GM18498 (cell line): ENCODE data around the gene VTI1A.
"Not testable (repeated sequence)": the region's sequence is repeated elsewhere in the genome, so short reads cannot be mapped to it uniquely, and the experiment has no call there.

ENCODE experiments used
- ATAC-seq: cut with Tn5 transposase; IDR thresholded peaks from one replicate; pipeline ENCODE4 v1.9.1; 2021; ENCODE audit warnings: mild to moderate bottlenecking, moderate library complexity; ENCODE audit not compliant: unreplicated experiment

VTI1A gene

DNA sequence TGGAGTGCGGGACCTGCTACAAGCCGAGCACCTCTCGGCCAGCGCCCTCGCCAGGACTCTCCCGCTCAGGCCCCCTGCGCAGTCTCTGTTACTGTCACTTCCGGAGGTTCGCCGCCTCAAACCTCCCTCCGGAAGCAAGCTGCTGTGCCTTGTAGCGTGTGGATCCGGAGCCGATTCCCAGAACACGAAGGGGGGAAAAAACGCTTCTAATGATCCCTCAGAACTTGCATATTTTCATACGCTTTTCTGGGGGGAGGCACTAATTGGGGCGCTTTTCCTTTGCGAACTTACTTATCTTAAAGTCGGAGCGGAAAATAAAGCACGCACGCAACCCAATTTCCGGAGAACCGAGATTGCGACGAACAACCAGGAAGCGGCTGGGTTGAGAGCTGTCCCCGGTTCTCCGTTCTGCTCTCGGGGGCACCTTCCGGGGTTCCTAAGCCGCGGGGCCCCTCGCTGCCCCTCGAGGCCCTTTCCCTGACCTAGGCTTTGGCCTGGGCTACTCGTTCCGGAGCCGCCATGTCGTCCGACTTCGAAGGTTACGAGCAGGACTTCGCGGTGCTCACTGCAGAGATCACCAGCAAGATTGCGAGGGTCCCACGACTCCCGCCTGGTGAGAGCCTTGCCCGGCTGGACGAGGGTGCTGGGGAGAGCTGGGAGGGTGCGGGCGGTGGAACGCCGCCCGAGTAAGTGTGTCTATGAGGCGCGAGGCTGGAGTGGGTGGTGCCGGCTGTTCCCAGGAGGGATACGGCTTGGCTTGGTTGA lies at the start of gene VTI1A, which contains the start of gene ZDHHC6:
Gene VTI1A (plus strand): TSS at position 361 of the 765 bp plus-strand sequence. CDS start 159 bp downstream, at position 520.
Gene ZDHHC6 (minus strand): TSS at position 60 of the 765 bp plus-strand sequence. CDS start 1,478 bp downstream, outside the sequence.
- peak; percentile 96 for ATAC-seq

GRCh38 chr10:112397592-112397991 lies 49.4 kb upstream of the VTI1A start:
- ATAC-seq, result no peak

- no peak for ATAC-seq
Measured at GRCh38 chr10:112402917-112403316, 44.1 kb upstream of the VTI1A start.

DNA sequence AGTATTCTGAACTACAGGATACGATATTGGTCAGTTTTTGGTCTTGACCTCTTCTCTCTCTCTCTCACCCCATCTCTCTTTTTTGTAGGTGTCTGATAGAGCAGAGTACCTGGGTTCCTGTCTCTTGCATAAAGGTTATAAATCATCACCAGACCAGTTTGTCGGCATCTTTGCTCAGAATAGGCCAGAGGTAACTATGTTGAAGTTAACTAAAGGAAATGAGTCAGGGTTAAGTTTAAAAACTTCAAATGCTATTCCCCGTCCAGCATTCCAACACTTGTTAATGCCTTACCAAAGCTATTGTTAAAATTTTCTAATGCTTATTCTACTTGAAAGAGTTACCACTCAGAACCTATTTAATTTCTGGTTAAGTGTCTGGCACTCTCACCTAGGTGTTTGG lies 42.4 kb upstream of the VTI1A start:
- ATAC-seq, result no peak

DNA sequence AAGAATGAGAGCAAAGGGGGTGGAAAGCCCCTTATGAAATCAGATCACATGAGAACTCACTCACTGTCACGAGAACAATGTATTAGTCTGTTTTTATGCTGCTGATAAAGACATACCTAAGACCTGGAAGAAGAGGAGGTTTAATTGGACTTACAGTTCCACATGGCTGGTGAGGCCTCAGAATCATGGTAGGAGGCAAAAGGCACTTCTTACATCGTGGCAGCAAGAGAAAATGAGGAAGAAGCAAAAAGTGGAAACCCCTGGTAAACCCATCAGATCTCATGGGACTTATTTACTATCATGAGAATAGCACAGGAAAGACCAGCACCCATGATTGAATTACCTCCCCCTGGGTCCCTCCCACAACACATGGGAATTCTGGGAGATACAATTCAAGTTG lies 40.2 kb upstream of the VTI1A start:
- ATAC-seq, result not testable (repeated sequence)

DNA sequence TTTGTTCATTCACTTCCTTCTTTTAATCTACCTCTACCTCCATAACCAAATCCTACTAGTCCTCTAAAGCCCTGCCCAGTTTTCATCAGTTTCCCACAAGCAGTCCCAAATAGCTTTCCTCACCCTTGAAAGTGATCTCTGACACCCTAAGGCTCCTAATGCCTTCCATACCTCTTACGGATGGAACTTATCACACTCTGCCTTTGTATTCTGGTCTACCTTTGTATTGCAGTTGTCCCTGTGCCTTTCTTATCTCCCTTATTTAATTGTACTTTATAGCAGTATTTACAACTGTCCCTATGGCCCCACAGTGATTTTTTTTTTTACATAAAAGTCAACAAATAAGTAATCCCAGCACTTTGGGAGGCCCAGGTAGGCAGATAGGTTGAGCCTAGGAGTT lies 39.3 kb upstream of the VTI1A start:
- no peak for ATAC-seq

DNA sequence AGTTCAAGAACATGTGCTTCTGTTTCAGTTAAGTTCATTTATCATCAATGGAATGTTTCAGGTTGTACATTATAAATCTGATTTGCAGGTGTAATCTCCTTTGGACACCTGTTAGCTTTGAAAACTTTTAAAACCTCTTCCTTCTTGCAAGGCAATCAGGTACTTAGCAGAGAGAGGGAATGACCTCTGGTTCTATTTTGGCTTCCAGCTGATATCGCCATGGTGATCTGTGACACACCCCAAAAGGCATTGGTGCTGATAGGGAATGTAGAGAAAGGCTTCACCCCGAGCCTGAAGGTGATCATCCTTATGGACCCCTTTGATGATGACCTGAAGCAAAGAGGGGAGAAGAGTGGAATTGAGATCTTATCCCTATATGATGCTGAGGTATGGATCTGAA lies 37.7 kb upstream of the VTI1A start:
- ATAC-seq, result no peak

GRCh38 chr10:112409755-112410154 lies 37.3 kb upstream of the VTI1A start:
- no peak for ATAC-seq

DNA sequence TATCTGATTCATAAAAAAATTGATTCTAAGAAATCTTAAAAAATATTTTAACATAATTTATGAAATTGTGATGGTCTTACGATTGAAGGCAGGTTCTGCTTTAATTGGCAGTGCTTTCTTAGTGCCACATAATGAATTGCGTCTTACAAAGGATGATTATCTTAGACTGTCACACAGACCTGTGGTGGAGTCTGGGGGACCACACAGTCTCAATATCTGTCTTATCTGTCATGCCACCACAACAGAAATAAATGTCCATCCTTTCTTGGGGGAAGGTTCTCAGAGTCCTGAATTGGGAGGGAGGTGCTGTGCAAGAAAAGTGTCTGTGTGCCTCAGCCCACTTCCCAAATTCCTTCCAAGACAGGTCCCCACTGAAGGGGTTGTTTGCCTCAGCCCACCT lies 34.3 kb upstream of the VTI1A start:
- no peak for ATAC-seq

- no peak for ATAC-seq
Measured at GRCh38 chr10:112421731-112422130, 25.3 kb upstream of the VTI1A start.

DNA sequence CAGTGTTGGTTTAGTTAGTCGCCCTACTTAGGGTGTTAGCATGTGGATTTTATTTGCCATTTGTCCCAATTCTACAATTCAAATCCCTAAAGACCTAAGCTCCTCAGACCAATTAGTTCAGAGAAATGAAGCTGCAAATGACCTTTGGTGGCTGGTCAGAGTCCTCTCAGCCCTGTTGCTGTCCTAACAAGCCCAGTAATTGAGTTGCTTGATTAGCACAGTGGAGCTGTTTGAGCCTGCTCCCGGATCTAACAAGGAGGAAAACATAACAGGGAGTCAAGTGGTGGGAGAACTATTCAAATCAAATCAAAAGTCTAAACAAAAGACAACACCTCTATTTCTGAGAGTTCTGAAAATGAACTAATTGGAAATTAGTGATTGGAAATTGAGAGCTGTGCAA lies 22.4 kb upstream of the VTI1A start:
- ATAC-seq, result no peak

GRCh38 chr10:112426111-112426510 lies 20.9 kb upstream of the VTI1A start:
- no peak for ATAC-seq

GRCh38 chr10:112429147-112429546 lies 17.9 kb upstream of the VTI1A start:
- peak; percentile 72 for ATAC-seq

DNA sequence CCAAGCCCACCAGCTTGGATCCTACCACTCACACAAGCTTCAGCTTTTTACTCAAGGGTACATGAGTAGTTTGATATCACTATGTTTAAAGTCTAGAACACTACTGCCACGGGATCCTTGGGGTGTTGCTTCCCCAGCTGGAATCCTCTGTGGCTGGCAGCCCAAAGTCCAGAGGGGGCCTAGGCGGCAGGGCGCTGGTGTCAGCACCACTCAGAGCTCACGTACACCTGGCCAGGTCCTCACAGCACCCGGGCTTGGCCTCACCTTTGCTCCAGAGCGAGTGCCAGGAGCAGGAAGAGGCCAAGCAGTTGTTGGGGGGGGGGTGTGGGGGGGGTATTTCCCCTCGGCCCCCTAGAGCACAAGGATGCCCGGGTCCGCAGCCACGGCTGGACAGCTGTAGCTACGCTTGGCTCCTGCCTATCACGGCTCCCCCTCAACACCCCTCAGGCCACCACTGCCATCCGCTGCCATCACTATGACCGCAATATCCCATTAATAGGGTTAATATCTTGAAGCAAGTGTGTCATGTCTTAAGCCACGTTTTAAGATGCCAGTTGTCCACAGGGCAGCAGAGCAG lies 17.3 kb upstream of the VTI1A start:
- ATAC-seq, result no peak

DNA sequence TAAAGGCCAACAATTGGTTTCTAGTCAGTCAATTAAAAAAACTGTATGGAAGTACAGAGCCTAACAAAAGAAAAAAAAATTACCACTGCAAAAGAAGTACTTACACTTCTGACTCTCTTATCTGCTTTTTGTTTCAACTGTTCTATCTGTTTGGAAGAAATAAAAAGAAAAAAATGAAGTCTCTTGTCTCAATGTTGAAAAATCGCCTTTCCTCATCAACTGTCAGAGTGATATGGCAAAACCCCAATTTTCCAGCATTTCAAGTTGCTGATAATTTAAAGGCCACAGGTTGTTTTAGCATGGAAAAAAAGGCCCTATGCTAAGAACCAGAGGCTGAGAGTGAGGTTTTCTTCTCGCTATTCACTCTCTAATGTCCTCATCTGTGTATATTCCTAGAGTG lies 13.9 kb upstream of the VTI1A start:
- ATAC-seq, result no peak

- ATAC-seq, result no peak
Measured at GRCh38 chr10:112434988-112435619, 11.9 kb upstream of the VTI1A start.

GRCh38 chr10:112438356-112438755 lies 8.7 kb upstream of the VTI1A start:
- no peak for ATAC-seq

DNA sequence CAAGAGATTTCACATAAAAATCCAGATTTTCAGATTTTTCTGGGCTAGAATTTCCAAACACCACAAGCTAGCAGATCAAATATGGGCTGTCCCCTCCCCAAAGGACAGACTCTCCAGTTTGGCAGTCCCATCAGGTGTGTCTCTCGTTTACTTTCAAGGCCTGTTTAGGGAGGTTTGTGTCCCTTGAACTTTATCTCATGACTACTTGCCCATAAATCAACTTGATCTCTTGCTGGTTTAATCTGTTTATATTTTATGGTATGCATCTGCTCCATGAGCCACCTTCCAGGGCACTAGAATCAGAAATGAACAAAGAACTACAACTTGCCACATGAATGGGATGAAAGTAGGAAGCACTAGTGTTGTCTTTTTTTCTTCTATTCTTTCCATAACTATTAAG lies 5.5 kb upstream of the VTI1A start:
- ATAC-seq, result no peak

DNA sequence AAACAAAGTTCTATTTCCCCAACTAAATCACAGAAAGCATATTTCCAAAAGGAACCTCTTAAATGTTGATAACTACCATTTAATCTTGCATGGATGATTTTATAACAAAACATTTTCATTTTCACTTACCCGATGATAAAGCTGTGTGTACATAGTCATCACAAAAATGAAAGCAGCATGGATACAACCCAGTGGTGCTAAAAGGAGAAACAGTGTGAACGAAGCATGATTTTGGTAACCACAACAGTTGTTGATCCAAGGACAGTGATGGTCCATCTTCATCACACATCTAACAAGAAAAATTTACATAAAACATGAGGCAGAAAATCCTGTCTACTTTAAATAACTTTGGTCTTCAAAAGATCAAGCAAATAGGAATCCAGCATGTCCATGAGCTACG lies 5.0 kb upstream of the VTI1A start:
- no peak for ATAC-seq

DNA sequence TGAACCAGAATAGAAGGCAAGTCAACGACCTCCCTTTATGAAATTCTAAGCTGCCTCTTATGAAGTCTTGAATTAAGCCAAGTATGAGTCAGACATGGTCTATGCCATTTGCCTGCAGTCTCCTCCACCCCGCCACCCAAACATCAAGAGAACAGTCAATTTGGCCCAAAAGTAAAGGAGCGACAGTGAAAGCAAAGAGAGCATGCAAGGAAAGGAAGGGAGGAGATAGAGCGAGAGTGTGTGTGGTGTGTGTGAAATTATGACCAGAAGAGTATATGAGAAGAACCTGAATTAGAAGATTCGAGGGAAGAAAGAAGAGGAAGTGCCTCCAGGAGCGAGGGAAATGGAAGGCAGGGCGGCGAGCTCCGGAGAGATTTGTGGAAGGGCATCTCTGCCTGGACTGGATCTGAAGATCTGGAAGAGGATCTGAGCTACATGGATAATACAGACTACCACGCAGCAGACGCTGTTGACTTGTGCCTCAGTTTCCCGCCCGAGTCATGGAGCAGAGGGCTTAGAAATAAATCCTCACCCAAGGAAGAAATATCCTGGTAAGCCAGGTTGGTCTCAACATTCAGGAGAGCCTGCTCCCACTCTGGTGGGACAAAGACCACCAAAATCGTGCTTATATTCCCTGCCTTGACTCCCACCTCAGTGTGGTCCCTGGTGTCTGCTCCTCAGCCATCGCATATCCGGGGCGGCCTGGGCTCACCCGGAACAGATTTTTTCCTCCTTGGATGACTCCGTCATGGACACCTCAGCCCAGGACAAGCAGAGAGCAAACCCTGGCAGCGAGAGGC lies 760 bp upstream of the VTI1A start:
- ATAC-seq, result no peak

- no peak for ATAC-seq
Measured at GRCh38 chr10:112447620-112447928, 559 bp downstream of the VTI1A start.
